Ishikawa (cell line): ENCODE measurements around the gene SPACA9.

ENCODE experiments used
- CEBPB ChIP-seq: IDR thresholded peaks from 2 replicates; pipeline ENCODE4 v1.6.1; 2012
- CREB1 ChIP-seq: IDR thresholded peaks from 2 replicates; pipeline ENCODE4 v1.6.1; 2012; ENCODE audit warnings: low read depth
- MAX ChIP-seq: IDR thresholded peaks from 2 replicates; pipeline ENCODE4 v1.6.1; 2012
- REST ChIP-seq: IDR thresholded peaks from 2 replicates; pipeline ENCODE4 v1.6.1; 2012; ENCODE audit warnings: low read depth, mild to moderate bottlenecking
- TCF12 ChIP-seq: IDR thresholded peaks from 2 replicates; pipeline ENCODE4 v1.6.1; 2012; ENCODE audit warnings: low read depth
- YY1 ChIP-seq: IDR thresholded peaks from 2 replicates; pipeline ENCODE4 v1.6.1; 2012; ENCODE audit warnings: low read depth
- ZBTB7A ChIP-seq: IDR thresholded peaks from 2 replicates; pipeline ENCODE4 v1.6.1; 2012; ENCODE audit warnings: low read depth

DNA sequence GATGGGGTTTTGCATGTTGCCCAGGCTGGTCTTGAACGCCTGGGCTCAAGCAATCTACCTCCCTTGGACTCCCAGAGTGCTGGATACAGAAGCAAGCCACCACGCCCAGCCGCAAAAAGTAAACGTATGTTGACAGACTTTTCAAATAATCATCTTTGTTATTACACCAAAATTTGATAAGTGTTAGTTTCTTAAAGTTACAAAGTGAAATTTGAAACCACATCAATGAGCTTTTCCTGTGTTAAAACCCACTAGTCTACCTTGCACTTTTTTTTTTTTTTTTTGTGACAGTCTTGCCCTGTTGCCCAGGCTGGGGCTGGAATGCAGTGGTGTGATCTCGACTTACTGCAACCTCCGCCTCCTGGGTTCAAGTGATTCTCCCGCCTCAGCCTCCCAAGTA lies 29.9 kb downstream of the SPACA9 start:
- TF ChIP-seq MAX (no peak), YY1 (no peak), CREB1 (no peak), CEBPB (no peak), REST (no peak), TCF12 (no peak), ZBTB7A (no peak)
